ENCODE data around the gene PUS10.

The PUS10 gene

GRCh38 chr2:60972889-60973656, 45.0 kb downstream of the PUS10 start:
- no peak for DNase-seq (ENCODE audit: low read depth in 1 of 2, low spot score in 1 of 2)

DNA sequence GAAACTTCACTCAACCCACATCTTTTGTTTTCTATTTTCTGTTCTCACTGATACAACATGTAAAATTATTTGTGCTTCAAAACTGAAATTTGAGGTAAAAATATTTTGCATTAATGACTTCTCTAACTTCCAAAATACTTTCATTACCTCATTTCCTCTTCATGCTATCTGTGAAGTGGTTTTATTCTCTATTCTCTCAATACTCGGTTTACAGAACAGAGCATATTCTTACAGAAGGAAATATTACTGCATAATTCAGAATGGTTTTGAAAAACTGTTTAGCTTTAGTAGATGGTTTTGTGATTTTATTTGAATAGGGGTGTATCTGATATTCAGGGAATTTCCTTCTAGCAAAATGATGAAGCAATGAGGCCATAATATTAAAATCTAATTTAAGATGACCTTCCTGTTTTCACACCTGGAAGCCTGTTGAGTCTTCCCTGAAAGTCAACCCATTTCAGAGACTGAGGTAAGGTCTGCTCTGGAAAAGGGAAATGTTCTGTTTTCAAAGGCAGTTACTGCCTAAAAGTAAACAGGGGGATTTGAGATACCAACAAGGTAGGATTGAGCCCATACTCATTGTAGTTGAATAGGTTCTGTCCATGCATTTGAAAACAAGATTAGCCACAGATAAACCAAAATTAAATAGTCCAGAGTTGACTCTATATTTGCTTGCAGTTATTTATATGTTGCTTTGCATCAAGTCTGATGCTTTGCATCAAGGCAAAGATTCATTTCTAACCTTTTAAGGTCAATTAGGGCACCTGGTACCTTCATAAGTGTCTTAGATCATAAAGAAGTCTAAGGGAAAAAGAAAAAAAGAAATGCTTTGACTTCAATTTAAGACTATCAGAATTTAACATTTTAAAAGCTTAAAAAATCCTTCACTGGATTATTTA, 51.3 kb downstream of the PUS10 start:
- no peak for DNase-seq (ENCODE audit: low read depth in 1 of 2, low spot score in 1 of 2)

- DNase-seq (ENCODE audit: low read depth in 1 of 2, low spot score in 1 of 2), result no peak
Measured at GRCh38 chr2:60965499-60965785, 52.6 kb downstream of the PUS10 start.

DNA sequence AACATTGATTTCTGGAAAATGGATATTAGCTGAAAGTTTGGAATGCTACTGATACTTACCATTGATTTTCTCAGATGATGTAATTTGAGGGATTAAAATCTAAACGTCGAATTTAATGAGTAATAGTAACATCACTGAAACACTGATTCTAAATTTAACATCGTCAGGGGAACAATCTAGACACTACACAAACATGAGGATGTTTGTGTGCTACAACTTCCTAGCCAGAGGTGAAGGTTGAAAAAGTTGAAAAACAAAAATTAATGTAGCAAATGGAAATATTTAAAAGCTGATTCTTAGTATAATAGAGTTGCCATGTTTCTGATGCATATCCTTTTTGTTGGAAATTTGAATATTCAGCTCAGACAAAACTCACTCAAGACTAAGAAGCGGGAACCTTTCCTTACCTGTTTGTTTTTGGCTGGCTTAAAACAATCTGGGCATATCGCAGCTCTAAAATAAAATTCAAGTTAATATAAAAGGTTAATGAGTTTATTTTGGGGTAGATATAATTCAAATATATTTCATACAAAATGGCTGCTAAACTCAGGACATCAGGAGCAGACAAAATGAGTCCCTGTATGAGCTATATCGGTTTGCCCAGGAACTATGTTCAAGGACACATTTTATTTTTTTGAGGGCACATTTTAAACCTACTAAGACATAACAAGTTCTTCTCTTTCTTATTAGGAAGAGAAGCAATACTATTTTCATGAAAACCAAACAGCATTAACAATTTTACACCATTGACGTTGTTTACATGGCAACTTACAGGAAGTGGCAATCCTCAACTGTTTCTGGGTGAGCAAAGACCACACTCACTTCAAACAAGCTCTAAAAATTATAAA, 53.2 kb downstream of the PUS10 start:
- no peak for DNase-seq (ENCODE audit: low read depth in 1 of 2, low spot score in 1 of 2)

DNA sequence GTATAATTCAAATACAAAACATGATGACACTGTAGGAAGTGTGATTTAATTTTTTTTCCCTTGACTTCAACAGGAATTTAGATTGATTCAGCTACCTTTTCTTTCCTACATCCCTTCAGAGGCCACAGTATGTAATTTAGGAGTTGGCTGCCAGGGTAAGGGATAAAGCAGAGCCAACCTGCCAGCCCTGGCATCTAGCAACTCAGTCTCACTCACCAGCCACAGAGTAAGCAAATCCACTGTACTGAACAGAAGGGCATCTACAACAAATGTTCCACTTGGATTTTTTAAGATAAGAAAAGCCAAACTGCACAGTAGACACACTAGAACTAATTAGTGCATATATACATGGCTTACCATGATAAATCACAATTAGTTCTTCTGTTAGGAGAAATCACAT, 54.9 kb downstream of the PUS10 start:
- no peak for DNase-seq (ENCODE audit: low read depth in 1 of 2, low spot score in 1 of 2)

DNA sequence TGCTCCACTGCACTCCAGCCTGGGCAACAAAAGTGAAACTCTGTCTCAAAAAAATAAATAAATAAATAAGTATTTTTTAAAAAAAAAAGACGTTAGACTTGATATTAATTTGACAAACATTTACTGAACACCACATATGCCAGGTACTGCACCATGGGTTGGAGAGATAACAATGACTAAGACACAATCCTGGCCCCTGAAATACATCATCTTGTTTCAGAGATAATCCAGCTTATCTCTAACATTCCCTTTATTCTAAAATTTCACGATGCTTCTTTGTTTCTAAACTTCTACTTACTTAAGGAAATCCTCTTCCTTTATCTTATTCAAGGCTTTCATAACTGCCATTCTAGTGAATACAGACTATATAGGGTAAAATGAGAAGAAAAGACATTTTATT, 55.5 kb downstream of the PUS10 start:
- no peak for DNase-seq (ENCODE audit: low read depth in 1 of 2, low spot score in 1 of 2)

DNA sequence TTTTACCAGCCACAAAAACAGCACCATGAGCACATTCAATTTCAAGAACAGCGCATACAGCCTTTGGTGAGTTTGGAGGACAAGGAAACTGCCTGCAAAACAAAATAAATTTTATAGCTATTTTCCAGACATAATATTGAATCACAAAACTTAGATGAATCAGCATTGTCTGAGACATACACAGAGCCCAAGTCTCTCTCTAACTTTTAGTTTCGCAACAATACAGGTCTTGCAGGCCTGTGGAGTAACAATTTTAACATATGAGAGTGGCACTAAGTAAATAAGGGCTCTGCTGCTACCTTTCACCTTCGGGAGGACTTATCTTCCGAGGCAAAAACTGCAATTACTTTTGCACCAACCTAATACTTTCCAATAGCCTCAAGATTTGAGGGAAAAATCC, 56.6 kb downstream of the PUS10 start:
- no peak for DNase-seq (ENCODE audit: low read depth in 1 of 2, low spot score in 1 of 2)

DNA sequence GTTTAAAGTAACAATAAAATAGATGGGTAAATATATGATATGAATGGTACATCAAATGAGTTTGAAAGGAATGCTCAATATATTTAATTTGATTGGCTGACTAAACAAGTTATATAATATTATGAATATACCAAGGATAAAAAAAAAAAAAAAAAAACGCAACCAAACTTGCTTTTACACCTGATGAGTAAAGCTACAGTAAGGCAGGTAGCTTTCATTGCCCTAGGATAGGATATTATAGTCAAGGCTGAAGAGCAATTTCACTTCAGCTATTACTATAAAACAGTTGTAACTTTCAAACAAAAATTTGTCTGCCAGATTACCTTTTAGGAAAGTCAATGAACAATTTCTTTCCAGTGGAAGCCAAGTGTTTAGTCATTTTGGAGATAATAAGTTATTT, 57.3 kb downstream of the PUS10 start:
- no peak for DNase-seq (ENCODE audit: low read depth in 1 of 2, low spot score in 1 of 2)

DNA sequence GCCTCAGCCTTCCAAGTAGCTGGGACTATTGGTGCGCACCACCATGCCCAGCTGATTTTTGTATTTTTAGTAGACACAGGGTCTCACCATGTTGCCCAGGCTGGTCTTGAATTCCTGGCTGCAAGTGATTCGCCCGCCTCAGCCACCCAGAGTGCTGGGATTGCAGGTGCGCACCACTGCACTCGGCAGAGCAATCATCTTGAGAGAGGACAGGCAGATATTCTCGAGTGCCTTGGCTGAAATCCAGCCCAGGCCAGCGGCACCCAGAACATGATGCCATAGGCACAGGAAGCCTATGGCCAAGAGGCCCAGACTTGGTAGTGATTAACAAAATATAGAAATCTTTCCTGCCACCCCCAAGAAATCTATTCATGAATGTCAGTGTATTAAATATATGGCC, 58.6 kb downstream of the PUS10 start:
- DNase-seq (ENCODE audit: low read depth in 1 of 2, low spot score in 1 of 2), result no peak

GRCh38 chr2:60958800-60959199, 59.3 kb downstream of the PUS10 start:
- no peak for DNase-seq (ENCODE audit: low read depth in 1 of 2, low spot score in 1 of 2)

DNA sequence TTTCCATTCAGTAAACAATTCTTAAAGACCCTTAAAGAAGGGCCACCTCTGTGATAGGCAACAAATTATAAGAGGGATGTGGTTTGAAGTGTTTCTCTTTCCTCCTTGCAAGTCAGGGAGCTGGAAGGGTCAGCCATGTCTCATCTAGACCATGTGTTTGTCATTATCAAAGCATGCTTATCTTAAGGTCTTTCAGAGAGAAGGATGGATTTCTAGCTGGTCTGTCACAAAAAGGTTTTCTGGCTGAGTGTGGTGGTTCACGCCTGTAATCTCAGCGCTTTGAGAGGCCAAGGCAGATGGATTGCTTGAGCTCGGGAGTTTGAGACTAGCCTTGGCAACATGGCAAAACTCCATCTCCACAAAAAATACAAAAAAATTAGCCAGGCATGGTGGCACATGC, 59.7 kb downstream of the PUS10 start:
- no peak for DNase-seq (ENCODE audit: low read depth in 1 of 2, low spot score in 1 of 2)

- no peak for DNase-seq (ENCODE audit: low read depth in 1 of 2, low spot score in 1 of 2)
Measured at GRCh38 chr2:60957643-60958042, 60.4 kb downstream of the PUS10 start.

DNA sequence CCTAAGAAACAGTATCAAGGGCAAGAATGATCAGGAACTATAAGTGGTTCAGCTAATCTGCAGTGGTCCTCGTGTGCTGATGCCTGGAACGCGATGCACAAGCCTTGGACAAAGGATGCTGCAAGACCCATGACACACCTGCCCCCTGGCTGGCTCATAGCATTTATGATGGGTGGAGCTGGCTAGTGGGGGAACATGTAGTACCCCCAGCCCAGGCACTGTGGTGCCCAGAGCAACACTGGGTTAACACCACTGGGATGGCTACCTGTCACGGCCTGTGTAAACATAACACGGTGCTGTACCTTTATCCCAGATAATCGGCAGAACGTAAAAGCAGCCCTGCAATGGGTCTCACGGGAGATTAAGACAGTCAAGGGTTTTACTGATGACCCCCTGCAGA, 60.8 kb downstream of the PUS10 start:
- DNase-seq (ENCODE audit: low read depth in 1 of 2, low spot score in 1 of 2), result no peak

DNA sequence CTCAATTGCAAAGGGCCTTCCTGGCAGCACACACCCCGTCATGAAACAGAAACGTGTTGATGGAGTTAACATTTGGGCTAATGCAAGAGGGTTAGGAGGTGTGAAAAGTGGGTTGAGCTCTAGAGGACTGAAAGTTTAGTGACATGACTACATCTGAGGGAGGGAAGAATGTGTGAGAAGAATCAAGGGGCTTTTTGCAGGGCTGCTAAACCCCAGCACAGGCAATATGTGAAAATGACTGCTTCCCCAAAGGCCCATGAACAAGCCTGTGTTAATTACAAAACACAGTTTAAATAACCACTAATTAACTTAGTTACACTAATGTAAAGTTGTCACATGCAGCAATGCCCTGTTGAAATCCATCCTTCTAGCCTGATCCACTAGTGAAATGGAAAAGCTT, 63.9 kb downstream of the PUS10 start:
- DNase-seq (ENCODE audit: low read depth in 1 of 2, low spot score in 1 of 2), result no peak

DNA sequence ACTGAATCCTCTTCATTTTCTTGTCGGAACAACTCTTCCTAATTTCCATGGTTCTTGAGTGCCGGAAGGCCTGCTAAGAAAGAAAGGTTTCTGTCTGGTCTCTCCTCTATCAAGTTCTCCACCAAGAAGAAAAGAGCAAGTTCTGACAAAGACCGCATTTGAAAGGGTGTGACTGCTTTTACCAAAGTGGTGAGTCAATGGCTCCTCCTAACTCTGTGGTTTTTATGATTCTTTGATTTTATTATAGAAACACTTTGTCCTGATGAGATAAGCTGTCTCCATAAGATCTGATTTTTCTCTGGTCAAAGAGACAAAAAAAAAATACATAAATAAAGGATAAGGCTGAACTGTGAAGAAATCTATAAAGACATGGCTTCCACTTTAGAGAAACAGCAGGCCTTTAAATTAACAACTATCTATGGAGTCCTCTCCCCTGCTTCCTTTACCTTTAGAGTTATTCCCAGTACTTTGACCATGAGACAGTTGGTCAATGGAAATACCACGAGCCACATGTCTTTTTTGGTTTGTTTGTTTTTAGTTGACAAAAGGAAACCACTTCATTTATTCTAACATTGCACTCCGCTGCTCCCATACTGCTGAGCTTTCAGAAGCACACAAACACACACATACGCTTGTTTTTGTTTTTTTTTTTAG, 69.0 kb downstream of the PUS10 start:
- no peak for DNase-seq (ENCODE audit: low read depth in 1 of 2, low spot score in 1 of 2)

DNA sequence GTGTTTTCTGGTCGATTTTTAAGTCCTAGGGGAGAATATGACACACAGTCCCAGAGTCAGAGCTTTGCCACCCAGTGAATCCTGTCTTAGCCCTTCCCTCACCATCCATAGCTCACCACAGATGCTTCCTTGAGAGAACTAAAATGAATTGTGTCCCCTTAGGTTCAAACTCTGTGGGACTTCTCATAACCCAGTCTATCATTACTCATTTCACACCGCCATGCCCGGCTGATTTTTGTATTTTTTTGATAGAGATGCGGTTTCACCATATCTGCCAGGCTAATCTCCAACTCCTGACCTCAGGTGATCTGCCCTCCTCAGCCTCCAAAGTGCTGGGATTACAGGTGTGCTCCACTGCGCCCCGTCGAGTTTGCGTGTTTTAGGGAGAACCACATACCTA, 69.9 kb downstream of the PUS10 start:
- no peak for DNase-seq (ENCODE audit: low read depth in 1 of 2, low spot score in 1 of 2)

DNA sequence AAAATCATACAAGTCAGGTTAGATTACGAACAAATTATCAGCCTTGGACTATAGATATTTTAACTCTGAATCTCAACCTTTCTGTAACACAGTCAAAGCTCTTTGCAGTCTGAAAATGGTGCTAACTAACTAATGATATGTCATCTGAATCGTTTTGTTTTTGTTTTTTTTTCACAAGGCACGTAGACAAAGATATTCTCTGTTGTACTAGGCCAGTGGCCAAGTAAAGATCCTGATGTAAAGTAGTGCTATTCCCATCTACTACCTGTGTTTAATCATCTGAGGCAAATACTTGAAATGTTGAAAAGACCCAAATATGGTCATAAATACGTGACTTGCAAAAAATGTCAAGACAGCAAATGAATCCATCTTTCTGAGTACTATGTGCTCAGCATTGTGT, 71.0 kb downstream of the PUS10 start:
- DNase-seq (ENCODE audit: low read depth in 1 of 2, low spot score in 1 of 2), result no peak

DNA sequence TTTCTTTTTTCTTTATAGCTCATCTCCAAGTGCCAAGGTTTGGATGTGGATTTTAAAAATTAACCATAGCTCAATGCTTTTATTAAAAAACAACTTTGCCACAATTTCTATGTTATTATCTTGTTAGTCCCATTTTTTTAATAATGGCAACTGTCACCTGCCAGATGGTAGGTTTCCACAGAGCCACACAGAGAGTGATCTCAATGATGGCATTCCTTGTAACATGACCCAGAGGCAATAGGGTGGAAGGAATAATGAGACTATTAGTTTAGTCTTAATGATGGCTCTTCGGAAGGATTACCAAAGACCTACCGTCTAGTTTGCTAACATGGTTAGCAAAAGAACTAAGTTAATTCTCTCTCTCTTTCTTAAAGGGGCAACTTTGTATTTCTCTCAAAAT, 72.7 kb downstream of the PUS10 start:
- DNase-seq (ENCODE audit: low read depth in 1 of 2, low spot score in 1 of 2), result no peak

- no peak for DNase-seq (ENCODE audit: low read depth in 1 of 2, low spot score in 1 of 2)
Measured at GRCh38 chr2:60939622-60940021, 78.4 kb downstream of the PUS10 start.

DNA sequence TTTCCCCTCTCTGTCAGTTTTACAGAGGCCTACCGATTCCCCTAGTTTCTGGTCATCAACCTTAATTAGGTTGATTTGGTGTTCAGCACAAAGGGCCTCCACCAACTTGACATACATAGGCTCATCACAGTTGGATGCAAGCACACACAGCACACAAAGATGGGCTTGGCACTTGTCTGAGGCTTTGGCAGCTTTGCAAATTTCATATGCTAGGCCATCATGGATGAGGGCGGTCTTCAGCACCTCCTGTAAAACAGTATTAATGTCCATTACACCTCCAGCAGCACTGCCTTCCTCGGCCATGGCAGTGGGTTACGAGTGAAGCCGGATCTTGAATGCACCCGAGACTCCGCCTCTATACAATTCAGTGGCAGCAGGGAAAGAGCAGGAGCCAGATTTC, 79.8 kb downstream of the PUS10 start:
- DNase-seq (ENCODE audit: low read depth in 1 of 2, low spot score in 1 of 2), result no peak

- no peak for DNase-seq (ENCODE audit: low read depth in 1 of 2, low spot score in 1 of 2)
Measured at GRCh38 chr2:60936757-60937156, 81.3 kb downstream of the PUS10 start.

Data from activated T-helper 1 cell treated with anti-CD3 and anti-CD28 coated beads, Interleukin-2, amount 50 U/mL, for 16 hours (primary cell).